HUES48 (cell line): ENCODE measurements around the gene SLIT1.

Source experiments
- H3K27ac ChIP-seq: one replicate; pipeline ENCODE4 v1.7.0; 2013; ENCODE audit warnings: low read depth, low read length, inconsistent platforms
- H3K27me3 ChIP-seq: 2 replicates; pipeline ENCODE4 v1.6.1; 2013; ENCODE audit warnings: mild to moderate bottlenecking, low read length; ENCODE audit not compliant: control insufficient read depth, insufficient read depth
- H3K36me3 ChIP-seq: 2 replicates; pipeline ENCODE4 v1.6.1; 2013; ENCODE audit warnings: low read length; ENCODE audit not compliant: control insufficient read depth, insufficient read depth
- H3K4me1 ChIP-seq: 2 replicates; pipeline ENCODE4 v1.6.1; 2013; ENCODE audit warnings: mild to moderate bottlenecking, low read length; ENCODE audit not compliant: control insufficient read depth, insufficient read depth
- H3K4me3 ChIP-seq: 2 replicates; pipeline ENCODE4 v1.5.1; 2013; ENCODE audit warnings: mild to moderate bottlenecking, low read depth, low read length
- H3K9ac ChIP-seq: 2 replicates; pipeline ENCODE4 v1.6.1; 2013; ENCODE audit warnings: mild to moderate bottlenecking, low read depth, low read length, moderate library complexity
- H3K9me3 ChIP-seq: 2 replicates; pipeline ENCODE4 v1.6.1; 2013; ENCODE audit warnings: low read length; ENCODE audit not compliant: control insufficient read depth, insufficient read depth

The SLIT1 gene

DNA sequence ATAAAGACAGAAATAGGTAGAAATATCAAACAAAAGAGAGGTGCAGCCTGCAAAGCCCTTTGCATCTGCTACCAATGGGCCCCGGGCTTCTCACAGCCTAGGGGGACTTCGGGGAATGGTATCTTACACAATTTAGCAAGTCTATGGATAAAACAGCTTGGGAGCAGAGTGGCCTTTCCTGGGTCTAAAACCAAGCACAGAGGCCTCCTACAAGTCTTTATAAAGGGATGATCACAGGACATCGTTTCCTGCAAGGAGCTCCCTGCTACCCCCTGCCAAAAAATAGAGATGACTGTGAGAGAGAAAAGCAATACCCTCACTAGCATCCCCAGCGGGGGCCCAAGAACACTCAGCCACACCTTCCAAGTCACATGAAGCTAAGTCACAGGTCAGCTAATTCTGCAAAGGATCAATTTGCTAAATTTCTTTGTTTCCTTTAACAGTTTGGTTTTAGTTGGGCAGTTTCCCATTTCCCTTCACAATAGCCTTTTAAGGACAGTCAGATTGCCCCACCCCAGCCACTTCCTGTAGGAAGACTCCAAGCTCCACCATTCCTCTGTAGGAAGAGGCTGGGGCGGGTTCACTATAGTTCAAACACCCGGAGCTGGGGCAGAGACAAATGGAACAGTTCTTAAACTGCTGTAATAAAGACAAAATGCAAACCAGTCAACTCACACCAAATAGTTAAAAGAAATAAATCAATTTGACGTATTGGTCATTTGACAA lies 105.5 kb downstream of the SLIT1 start:
- peaks cover 28% of the 10 kb centered on the region for H3K4me1 ChIP-seq
- H3K9me3 ChIP-seq: no peaks in the 10 kb centered on the region
- no peak overlapping the region for H3K4me3 ChIP-seq
- H3K27me3 ChIP-seq: no peaks in the 10 kb centered on the region
- no peak overlapping the region for H3K9ac ChIP-seq
- H3K27ac ChIP-seq: peak overlapping the region; percentile 25
- no peaks in the 10 kb centered on the region for H3K36me3 ChIP-seq

DNA sequence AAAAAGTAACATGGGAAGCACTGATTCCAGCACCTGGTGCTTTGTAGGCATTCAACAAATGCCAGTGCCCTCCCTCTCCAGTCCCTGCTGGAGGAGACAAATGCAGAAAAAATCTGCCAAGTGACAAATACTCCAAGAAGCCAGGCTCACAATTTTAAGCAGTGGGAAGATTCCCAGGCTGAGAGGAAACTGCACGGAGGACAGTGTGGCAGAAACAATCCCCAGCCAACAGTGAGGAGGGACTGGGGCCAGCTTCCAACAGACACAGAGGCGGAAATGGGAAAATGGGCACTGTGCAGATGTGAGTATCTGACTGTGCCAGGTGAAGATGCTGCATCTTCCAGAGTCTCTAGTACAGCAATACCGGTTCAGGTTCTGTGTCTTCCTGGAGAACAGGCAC lies 106.3 kb downstream of the SLIT1 start:
- H3K4me3 ChIP-seq: no peak overlapping the region
- no peaks in the 10 kb centered on the region for H3K36me3 ChIP-seq
- H3K4me1 ChIP-seq: peaks cover 28% of the 10 kb centered on the region
- H3K9me3 ChIP-seq: no peaks in the 10 kb centered on the region
- H3K27ac ChIP-seq: peak overlapping the region; percentile 25
- no peaks in the 10 kb centered on the region for H3K27me3 ChIP-seq
- H3K9ac ChIP-seq: no peak overlapping the region

DNA sequence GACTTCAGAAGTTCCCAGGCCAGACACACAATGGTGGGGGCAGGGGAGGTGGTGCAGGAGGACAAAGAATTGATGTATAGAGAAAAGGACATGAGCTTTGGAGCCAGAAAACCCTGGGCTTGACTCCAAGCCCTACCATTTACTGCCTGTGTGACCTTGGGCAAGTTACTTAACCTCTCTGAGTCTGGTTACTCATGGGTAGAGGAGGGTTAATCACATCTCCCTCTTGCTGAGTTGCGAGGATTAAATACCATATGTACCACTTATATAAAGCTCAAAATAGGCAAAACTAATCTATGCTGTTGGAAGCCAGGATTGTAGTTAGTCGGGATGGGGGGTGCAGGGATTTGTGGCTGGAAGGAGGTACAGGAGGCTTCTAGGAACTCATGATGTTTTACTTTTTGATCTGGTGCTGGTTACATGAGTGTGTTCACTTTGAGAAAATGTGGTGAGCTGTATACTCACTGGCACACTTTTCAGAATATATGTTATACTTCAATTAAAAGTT lies 106.8 kb downstream of the SLIT1 start:
- Histone ChIP-seq H3K36me3 (no peaks in the 10 kb centered on the region), H3K9me3 (no peaks in the 10 kb centered on the region), H3K4me3 (no peak overlapping the region), H3K27ac (no peak overlapping the region), H3K27me3 (no peaks in the 10 kb centered on the region), H3K9ac (no peak overlapping the region), H3K4me1 (peaks cover 28% of the 10 kb centered on the region)

DNA sequence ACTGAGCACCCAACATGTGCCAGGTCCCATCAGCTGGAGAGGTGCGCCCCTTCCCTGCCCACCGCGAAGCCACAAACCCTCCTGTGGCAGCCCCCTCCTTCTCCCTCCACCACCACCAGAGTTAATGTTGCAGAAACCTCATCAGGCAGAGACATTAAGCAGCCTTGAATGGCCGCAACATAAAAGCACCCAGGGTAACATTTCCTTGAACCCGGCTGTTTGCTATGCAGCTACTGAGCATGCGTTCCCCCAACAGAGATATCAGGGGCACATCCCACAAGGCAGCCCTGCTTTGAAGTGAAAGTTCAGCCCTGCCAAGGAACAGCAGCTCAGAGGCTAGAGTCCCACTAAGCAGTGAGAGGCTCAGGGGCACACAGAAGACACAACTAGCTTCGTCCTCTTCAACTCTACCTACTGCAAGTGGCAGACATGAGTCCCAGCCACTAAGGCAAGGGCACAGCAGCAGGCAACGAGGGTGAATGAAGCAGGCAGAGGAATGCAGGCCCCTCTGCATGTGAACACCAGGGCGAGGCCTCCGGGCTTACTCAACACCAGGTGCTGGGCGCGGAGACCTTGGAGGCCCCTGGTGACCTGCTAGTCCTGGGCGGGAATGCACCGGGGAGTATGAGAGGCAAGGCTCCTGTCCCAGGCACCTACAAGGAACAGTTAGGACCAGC lies 107.4 kb downstream of the SLIT1 start:
- Histone ChIP-seq H3K4me1 (peaks cover 28% of the 10 kb centered on the region), H3K36me3 (no peaks in the 10 kb centered on the region), H3K27me3 (no peaks in the 10 kb centered on the region), H3K27ac (no peak overlapping the region), H3K9me3 (no peaks in the 10 kb centered on the region), H3K9ac (no peak overlapping the region), H3K4me3 (no peak overlapping the region)

DNA sequence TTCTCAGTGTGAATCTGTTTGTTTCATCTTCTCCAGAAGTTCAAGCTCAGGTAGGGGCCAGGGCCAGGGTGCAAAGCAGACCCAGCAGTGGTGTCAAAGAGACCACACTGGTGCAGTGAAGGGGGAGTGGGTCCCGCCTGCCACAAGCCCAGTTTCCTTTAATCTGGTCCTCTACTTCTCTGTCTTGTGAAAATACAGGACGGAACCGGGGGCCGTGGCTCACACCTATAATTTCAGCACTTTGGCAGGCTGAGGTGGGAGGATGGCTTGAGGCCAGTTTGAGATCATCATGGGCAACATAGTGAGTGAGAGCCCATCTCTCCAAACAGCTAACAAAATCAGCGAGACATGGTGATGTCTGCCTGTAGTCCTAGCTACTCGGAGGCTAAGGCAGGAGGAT lies 109.0 kb downstream of the SLIT1 start:
- Histone ChIP-seq H3K36me3 (no peaks in the 10 kb centered on the region), H3K27ac (no peak overlapping the region), H3K27me3 (no peaks in the 10 kb centered on the region), H3K4me1 (peaks cover 28% of the 10 kb centered on the region), H3K9me3 (no peaks in the 10 kb centered on the region), H3K4me3 (no peak overlapping the region), H3K9ac (no peak overlapping the region)

DNA sequence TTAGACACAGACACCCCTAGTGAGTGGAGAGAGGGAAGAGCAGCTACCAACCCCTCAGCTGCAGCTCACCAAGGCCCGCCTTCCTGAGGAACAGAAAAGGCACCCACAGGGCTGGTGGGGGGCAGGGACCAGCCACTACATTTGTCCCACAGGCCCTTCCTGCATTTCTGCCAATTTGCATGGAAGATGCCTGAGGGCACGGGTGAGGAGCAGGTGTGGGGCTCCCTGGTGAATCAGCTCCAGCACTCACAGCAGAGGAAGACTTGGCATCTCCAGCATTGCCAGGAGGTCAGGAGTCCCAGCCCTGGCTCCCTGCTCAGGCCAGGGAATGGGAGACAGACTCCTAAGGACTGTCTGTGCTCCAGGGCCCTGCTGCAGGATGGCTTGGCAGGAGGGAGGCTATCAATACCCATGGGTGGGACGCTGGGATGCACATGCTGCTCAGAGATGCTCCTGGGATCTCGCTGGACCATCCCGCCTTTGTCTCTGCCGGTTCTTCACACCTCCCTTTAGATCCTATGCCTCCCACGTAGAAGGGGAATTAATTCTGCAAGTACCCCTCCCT lies 109.7 kb downstream of the SLIT1 start:
- peaks cover 28% of the 10 kb centered on the region for H3K4me1 ChIP-seq

DNA sequence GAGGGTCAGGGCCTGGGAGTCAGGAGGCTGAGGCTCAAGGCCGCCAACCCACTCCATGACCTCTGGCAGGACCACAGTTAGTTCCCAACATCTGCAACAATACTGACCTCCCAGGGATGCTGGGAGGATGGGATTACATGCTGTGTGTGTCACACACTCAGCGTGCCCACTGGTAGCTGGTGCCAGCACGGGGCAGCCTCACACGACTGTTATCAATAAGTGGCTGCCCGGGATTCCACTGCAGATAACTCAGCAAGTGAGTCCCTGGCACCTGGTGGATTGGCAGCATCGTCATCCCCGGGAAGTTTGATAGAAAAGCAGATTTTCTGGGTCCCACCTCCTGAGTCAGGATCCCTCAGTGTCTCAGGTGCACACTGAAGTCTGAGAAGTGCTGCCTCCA lies 110.3 kb downstream of the SLIT1 start:
- Histone ChIP-seq H3K27ac (no peak overlapping the region), H3K9ac (no peak overlapping the region), H3K4me1 (peaks cover 24% of the 10 kb centered on the region), H3K27me3 (no peaks in the 10 kb centered on the region), H3K9me3 (no peaks in the 10 kb centered on the region), H3K36me3 (no peaks in the 10 kb centered on the region), H3K4me3 (no peak overlapping the region)

More for the DNA sequence above, 109.7 kb downstream of the SLIT1 start:
- H3K9me3 ChIP-seq: no peaks in the 10 kb centered on the region
- H3K27me3 ChIP-seq: no peaks in the 10 kb centered on the region
- H3K9ac ChIP-seq: no peak overlapping the region
- no peaks in the 10 kb centered on the region for H3K36me3 ChIP-seq
- H3K4me3 ChIP-seq: no peak overlapping the region
- H3K27ac ChIP-seq: no peak overlapping the region

DNA sequence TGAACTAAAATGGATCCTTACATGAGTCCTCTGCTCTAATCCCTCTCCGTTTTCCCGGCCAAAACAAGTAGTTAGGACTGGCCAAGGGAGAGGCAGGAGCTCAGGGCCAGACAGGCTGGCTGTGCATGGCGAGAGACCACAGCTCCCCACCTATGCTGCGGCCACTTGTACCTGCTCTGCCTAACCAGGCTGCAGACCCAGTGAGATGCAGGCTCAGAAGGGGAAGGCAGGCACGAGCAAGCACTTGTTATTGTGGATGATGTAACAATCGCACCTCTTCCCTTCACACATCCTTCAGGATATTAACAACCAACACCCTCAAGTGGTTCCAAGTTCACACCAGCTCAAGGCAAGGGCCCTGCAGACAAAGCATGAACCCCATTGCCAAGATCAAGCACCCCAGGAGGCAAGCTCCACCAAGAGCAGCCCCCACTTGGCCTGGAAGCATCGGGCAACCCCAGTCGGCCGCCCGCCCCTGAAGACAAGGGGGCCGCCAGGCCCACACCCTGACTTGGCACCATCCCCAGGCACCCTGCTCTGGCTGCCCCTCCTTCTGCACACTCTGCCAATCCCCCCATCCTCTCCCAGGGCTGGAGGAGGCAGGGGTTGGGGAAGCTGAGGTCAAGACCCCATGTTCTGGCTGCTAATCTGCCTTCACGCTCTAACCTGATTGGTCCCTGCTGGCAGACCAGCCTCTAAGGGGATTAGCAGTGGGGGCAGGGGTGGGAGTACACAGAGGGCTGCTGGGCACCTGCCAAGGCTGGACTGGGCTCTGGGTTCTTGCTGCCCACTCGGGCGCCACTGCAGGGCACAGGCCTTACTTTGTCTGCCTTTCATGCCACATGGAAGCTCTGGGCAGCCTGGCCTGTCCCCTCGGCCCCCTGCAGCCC lies 111.3 kb downstream of the SLIT1 start:
- Histone ChIP-seq H3K9ac (no peak overlapping the region), H3K9me3 (no peaks in the 10 kb centered on the region), H3K27me3 (no peaks in the 10 kb centered on the region), H3K4me1 (peaks cover 14% of the 10 kb centered on the region), H3K4me3 (no peak overlapping the region), H3K27ac (no peak overlapping the region), H3K36me3 (no peaks in the 10 kb centered on the region)

DNA sequence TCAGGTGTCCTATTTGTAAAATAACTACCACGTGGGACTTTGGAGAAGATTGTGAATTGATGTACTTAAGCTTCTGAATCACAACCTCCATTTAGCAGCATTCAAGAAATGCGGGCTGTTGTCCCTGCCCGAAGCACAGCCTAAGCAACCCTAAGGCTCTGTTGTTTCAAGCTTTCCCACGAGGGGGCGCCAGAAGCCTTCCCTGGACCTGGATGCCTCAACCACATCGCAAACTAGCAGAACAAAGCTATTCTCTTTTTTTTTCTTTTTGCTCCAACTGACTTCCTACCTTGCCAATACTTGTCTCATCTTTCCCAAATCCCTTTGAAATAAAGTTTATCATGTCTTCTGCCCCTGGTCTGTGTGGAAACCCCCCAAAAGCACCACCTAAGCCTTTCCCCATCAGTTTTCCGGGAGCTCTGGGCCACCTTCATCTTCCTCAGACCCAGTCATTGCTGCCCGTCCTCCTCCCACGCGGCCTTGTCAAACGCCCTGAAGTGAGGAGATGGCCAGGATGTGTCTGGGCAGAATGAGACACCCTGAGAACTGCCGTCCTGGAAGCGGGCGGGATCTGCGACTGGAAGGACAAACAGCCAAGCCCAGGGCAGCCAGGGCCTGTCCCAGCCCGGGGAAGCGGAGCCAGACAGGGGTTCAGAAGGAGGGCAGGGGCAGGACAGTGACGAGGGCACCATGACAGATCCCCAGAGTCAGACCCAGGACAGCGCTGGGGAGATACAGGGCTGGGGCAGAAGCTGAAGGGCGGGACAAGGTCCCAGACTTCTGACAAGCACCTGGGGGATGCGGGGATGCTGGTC lies 112.7 kb downstream of the SLIT1 start:
- Histone ChIP-seq H3K4me1 (0 out of 2 replicates have a peak, but pooled peaks cover 5% of the 10 kb centered on the region), H3K9me3 (no peaks in the 10 kb centered on the region), H3K36me3 (no peaks in the 10 kb centered on the region), H3K27ac (no peak overlapping the region), H3K4me3 (no peak overlapping the region), H3K9ac (no peak overlapping the region), H3K27me3 (no peaks in the 10 kb centered on the region)

DNA sequence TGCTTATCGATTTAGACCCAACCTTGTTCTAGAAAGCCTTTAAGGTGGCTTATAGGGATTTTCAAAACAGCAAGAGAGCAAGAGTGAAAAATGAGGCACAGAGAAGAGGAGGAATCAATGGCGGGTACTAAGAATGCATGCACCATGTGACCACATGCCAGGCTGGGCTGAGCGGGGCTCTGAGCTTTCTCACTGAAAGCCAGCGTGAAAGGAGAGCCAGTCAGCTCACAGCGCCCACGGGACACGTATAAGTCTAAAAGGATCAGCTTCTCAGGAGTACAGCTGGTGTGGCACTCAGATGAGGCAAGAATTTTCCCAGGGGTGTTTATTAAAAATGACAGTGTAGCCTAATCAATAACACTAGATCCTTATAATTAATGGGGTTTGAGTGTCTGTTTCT lies 114.3 kb downstream of the SLIT1 start:
- no peaks in the 10 kb centered on the region for H3K36me3 ChIP-seq
- H3K27ac ChIP-seq: no peak overlapping the region
- H3K9me3 ChIP-seq: no peaks in the 10 kb centered on the region
- H3K4me3 ChIP-seq: no peak overlapping the region
- H3K9ac ChIP-seq: no peak overlapping the region
- H3K4me1 ChIP-seq: 0 out of 2 replicates have a peak, but pooled peaks cover 5% of the 10 kb centered on the region
- no peaks in the 10 kb centered on the region for H3K27me3 ChIP-seq
